Endothelial cell of umbilical vein (primary cell): ENCODE data around the gene GABBR2. TPM values are rescaled to one million over a fixed set of nuclear protein-coding genes. Genes with fewer than 3 reads are reported as not detected.

Experiments
- BruUV-seq: library from RNA; stranded (reverse); fragments of 400-500 nt; replicated peaks from 2 replicates; lab custom pipeline; 2021; lab: Mats Ljungman, UMichigan
- CTCF ChIA-PET: fragments of 300-600, 350-600 bp; sonication (Branson Sonifier 250); formaldehyde crosslinking; loops from one replicate; lab custom pipeline; 2021; ENCODE audit warnings: antibody characterized with exemption, inconsistent platforms; lab: Charles Lee
- POLR2A ChIA-PET: fragments of 300-600, 350-600 bp; sonication (Branson Sonifier 250); formaldehyde crosslinking; loops from one replicate; lab custom pipeline; 2021; ENCODE audit warnings: antibody characterized with exemption, inconsistent platforms; lab: Charles Lee
- DNase-seq: peaks from one replicate; pipeline ENCODE4 v3.0.0-alpha.2; 2011; ENCODE audit warnings: low read depth, low spot score
- FAIRE-seq: peaks from 2 replicates; lab custom pipeline; 2011; peaks lifted over from hg19 to GRCh38; lab: Jason Lieb, UNC
- H2AFZ ChIP-seq: 2 replicates; pipeline ENCODE4 v1.6.0; 2012; ENCODE audit warnings: low read depth, low read length, control low read depth, inconsistent platforms
- H3K27ac ChIP-seq: 2 replicates; pipeline ENCODE4 v1.5.1; 2011; ENCODE audit warnings: low read depth, mild to moderate bottlenecking, control low read depth, low read length, moderate library complexity; ENCODE audit not compliant: insufficient read depth
- H3K27me3 ChIP-seq, 2 experiments: 2 replicates each; pipeline versions ENCODE4 v1.6.0 to v1.6.1; 2011; ENCODE audit warnings: low read length in 2 of 2, mixed read lengths in 1 of 2; ENCODE audit not compliant: control insufficient read depth in 2 of 2, insufficient read depth in 2 of 2
- H3K36me3 ChIP-seq, 2 experiments: 2 replicates in 1 of 2; 3 replicates in 1 of 2; pipeline ENCODE4 v1.5.1; 2011; ENCODE audit warnings: low read length in 2 of 2, mild to moderate bottlenecking in 1 of 2, moderate library complexity in 1 of 2; ENCODE audit not compliant: control insufficient read depth in 2 of 2, insufficient read depth in 2 of 2; ENCODE audit errors: extremely low read depth in 1 of 2
- H3K4me1 ChIP-seq: 3 replicates; pipeline ENCODE4 v1.5.1; 2011; ENCODE audit warnings: mild to moderate bottlenecking, low read length; ENCODE audit not compliant: control insufficient read depth, insufficient read depth; ENCODE audit errors: extremely low read depth
- H3K4me2 ChIP-seq: 2 replicates; pipeline ENCODE4 v1.6.1; 2011; ENCODE audit warnings: low read length, control low read depth, mixed read lengths; ENCODE audit not compliant: insufficient read depth
- H3K4me3 ChIP-seq, 3 experiments: fragments of 200-600 bp in 1 of 3; sonication (generic), shearing (Covaris generic) in 1 of 3; replicated peaks in 1 of 3; 2 replicates each; pipeline ENCODE4 v1.5.1; 2011 to 2016; ENCODE audit warnings: control low read depth in 3 of 3, low read length in 3 of 3, mild to moderate bottlenecking in 2 of 3, inconsistent platforms in 1 of 3, low read depth in 1 of 3, moderate library complexity in 1 of 3; ENCODE audit not compliant: insufficient read depth in 1 of 3
- H3K79me2 ChIP-seq: 2 replicates; pipeline ENCODE4 v1.6.0; 2012; ENCODE audit warnings: low read length, inconsistent platforms; ENCODE audit not compliant: control insufficient read depth, insufficient read depth
- H3K9ac ChIP-seq: replicated peaks from 2 replicates; pipeline ENCODE3; 2011; ENCODE audit warnings: low read length, control low read depth; ENCODE audit not compliant: insufficient read depth; ENCODE audit errors: extremely low read depth
- H3K9me1 ChIP-seq: replicated peaks from 3 replicates; pipeline ENCODE4 v1.6.0; 2011; ENCODE audit warnings: mild to moderate bottlenecking, low read length; ENCODE audit not compliant: control insufficient read depth, insufficient read depth; ENCODE audit errors: extremely low read depth
- H3K9me3 ChIP-seq: replicated peaks from 2 replicates; pipeline ENCODE4 v1.5.1; 2012; ENCODE audit warnings: low read length, inconsistent platforms; ENCODE audit not compliant: control insufficient read depth, insufficient read depth
- H4K20me1 ChIP-seq: replicated peaks from 2 replicates; pipeline ENCODE3; 2011; ENCODE audit warnings: mild to moderate bottlenecking, low read length; ENCODE audit not compliant: control insufficient read depth, insufficient read depth; ENCODE audit errors: extremely low read depth
- EZH2 ChIP-seq: IDR thresholded peaks from 2 replicates; pipeline ENCODE4 v1.6.1; 2012; ENCODE audit warnings: borderline replicate concordance, low read depth, mild to moderate bottlenecking, moderate library complexity, low read length, inconsistent platforms; ENCODE audit not compliant: severe bottlenecking
- FOS ChIP-seq: IDR thresholded peaks from 2 replicates; pipeline ENCODE4 v1.6.1; 2011; ENCODE audit warnings: mild to moderate bottlenecking, low read length, moderate library complexity, borderline replicate concordance; ENCODE audit not compliant: insufficient read depth
- GATA2 ChIP-seq: IDR thresholded peaks from 2 replicates; pipeline ENCODE4 v1.7.0; 2011; ENCODE audit warnings: low read depth, mild to moderate bottlenecking, moderate library complexity, mixed read lengths, low read length; ENCODE audit not compliant: insufficient read length, insufficient read depth
- JUN ChIP-seq: IDR thresholded peaks from 2 replicates; pipeline ENCODE4 v1.6.1; 2011; ENCODE audit warnings: borderline replicate concordance, low read depth; ENCODE audit not compliant: insufficient read length, insufficient read depth
- MAX ChIP-seq: IDR thresholded peaks from 2 replicates; pipeline ENCODE4 v1.6.1; 2011; ENCODE audit not compliant: insufficient read depth, insufficient read length
- MYC ChIP-seq: IDR thresholded peaks from one replicate; pipeline ENCODE4 v1.6.1; 2011; ENCODE audit warnings: mild to moderate bottlenecking, low read depth, low read length
- POLR2A ChIP-seq: IDR thresholded peaks from 2 replicates; pipeline ENCODE4 v1.6.1; 2012; ENCODE audit warnings: low read depth, mild to moderate bottlenecking, control low read depth, low read length
- POLR2AphosphoS5 ChIP-seq: IDR thresholded peaks from 2 replicates; pipeline ENCODE4 v1.6.1; 2012; ENCODE audit warnings: low read depth, mild to moderate bottlenecking, control low read depth, low read length, moderate library complexity; ENCODE audit not compliant: insufficient read depth
- dilution Hi-C: fragments of 300-500 bp; cut with MboI; formaldehyde crosslinking; loops from one replicate; pipeline ENCODE4 v1.15.0; 2019; ENCODE audit warnings: low sequenced_read_pairs; ENCODE audit not compliant: extremely low pct_ligation_motif_present
- intact Hi-C: fragments of 100-400 bp; cut with micrococcal nuclease; formaldehyde crosslinking; loops from one replicate; pipeline ENCODE4 v1.10.0; 2022
- polyA plus RNA-seq, 4 experiments: library from polyadenylated mRNA; depleted of rRNA in 3 of 4; stranded (reverse) in 3 of 4; unstranded in 1 of 4; fragments of >200 nt; gene quantifications; 2 replicates each; pipeline versions ENCODE4 v1.2.1 to v1.2.3, GENCODE V29; 2011 to 2012; ENCODE audit warnings: missing spikeins in 1 of 4
- total RNA-seq: library from RNA; stranded (reverse); gene quantifications from 2 replicates; pipeline ENCODE4 v1.2.3, GENCODE V29; 2021
- TF ChIP-seq, protein P1 (sequence below), 2 donors: IDR thresholded peaks; 1 replicate in 1 of 2; 2 replicates in 1 of 2; pipeline ENCODE4 v1.5.1; 2011; ENCODE audit warnings: low read length in 2 of 2, mild to moderate bottlenecking in 2 of 2, moderate library complexity in 2 of 2, control low read depth in 1 of 2, inconsistent platforms in 1 of 2, low read depth in 1 of 2; ENCODE audit not compliant: insufficient read depth in 1 of 2; ENCODE audit errors: extremely low read depth in 1 of 2

GABBR2 gene
- total and polyA plus RNA-seq, 2 donors (not counting 3 experiments of a cell fraction or from before 2014, with no cell fraction given) = 1.1 to 9.2 TPM

DNA sequence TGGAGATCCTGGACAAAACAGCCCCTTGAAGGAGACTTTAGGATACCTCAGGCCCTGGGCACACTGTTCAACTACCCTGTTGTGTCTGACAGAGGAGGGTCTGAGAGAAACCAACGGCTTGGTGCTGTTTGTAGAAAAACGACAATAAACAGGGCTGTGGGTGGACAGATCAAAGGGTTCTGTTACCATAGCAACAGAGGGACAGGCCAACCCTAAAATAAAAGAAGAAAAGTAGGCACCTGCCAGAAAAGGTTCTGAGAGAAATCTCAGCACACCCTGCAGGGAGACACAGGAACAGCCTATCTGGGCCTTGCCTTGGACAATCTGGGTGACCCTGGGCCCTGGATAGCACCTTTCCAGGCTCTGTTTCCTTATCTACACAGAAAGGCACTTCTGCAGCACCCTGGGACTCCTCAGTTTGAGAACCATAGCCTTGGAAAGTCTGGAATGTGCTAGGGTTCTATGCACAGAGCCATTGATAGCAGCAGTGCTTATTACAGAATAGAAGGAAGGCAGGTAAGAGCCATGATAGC is 348.5 kb downstream of the GABBR2 start:
- DNase-seq (no peak), FAIRE-seq (no peak)
- Histone ChIP-seq H3K27me3 (no peaks in the 10 kb centered on the region), H2AFZ (no peak overlapping the region), H3K79me2 (no peaks in the 10 kb centered on the region), H3K36me3 (no peaks in the 10 kb centered on the region), H3K9me1 (no peaks in the 10 kb centered on the region), H3K4me2 (no peak overlapping the region), H3K4me3 (no peak overlapping the region), H4K20me1 (no peaks in the 10 kb centered on the region), H3K4me1 (peaks cover 29% of the 10 kb centered on the region), H3K9ac (no peak overlapping the region), H3K9me3 (no peaks in the 10 kb centered on the region), H3K27ac (no peak overlapping the region)
- POLR2A ChIA-PET = no interaction called here
- CTCF ChIA-PET = no interaction called here
- TF ChIP-seq JUN = no peak
- dilution Hi-C loops = no loop called here
- no TSS peak for BruUV-seq
- intact Hi-C loops = no loop called here

- Histone ChIP-seq H3K27me3 (no peaks in the 10 kb centered on the region), H3K79me2 (peaks cover 2% of the 10 kb centered on the region), H3K9ac (no peak overlapping the region), H3K9me3 (no peaks in the 10 kb centered on the region), H3K9me1 (no peaks in the 10 kb centered on the region), H2AFZ (no peak overlapping the region), H3K36me3 (no peaks in the 10 kb centered on the region), H3K27ac (no peak overlapping the region), H3K4me1 (peaks cover 30% of the 10 kb centered on the region), H3K4me2 (no peak overlapping the region), H4K20me1 (no peaks in the 10 kb centered on the region), H3K4me3 (no peak overlapping the region)
- DNase-seq (no peak), FAIRE-seq (no peak)
- CTCF ChIA-PET = no interaction called here
- POLR2A ChIA-PET = no interaction called here
- TF ChIP-seq EZH2 (no peak), FOS (no peak), POLR2A (no peak), POLR2AphosphoS5 (no peak), MYC (no peak), JUN (no peak), MAX (no peak), GATA2 (no peak)
- TF ChIP-seq, protein P1, sequence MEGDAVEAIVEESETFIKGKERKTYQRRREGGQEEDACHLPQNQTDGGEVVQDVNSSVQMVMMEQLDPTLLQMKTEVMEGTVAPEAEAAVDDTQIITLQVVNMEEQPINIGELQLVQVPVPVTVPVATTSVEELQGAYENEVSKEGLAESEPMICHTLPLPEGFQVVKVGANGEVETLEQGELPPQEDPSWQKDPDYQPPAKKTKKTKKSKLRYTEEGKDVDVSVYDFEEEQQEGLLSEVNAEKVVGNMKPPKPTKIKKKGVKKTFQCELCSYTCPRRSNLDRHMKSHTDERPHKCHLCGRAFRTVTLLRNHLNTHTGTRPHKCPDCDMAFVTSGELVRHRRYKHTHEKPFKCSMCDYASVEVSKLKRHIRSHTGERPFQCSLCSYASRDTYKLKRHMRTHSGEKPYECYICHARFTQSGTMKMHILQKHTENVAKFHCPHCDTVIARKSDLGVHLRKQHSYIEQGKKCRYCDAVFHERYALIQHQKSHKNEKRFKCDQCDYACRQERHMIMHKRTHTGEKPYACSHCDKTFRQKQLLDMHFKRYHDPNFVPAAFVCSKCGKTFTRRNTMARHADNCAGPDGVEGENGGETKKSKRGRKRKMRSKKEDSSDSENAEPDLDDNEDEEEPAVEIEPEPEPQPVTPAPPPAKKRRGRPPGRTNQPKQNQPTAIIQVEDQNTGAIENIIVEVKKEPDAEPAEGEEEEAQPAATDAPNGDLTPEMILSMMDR (IDR thresholded peaks at IDR 0.05; ENCODE audit: extremely low read depth in 1 of 2, insufficient read depth in 1 of 2, low read depth in 1 of 2, low read length in 2 of 2) = no peak
- dilution Hi-C loops = no loop called here
- no TSS peak for BruUV-seq
- intact Hi-C loops = no loop called here
Measured at GRCh38 chr9:98359569-98359968, 349.2 kb downstream of the GABBR2 start.
